ENCODE results near the gene BLM.

GRCh38 chr15:90684281-90684680, 32.9 kb upstream of the BLM start:
- TF ChIP-seq GATA2 (IDR thresholded peaks at IDR 0.05; ENCODE audit: low read depth, low read length): no peak
- TF ChIP-seq GATA3 (IDR thresholded peaks at IDR 0.05; ENCODE audit: low read depth, low read length): no peak

All from SH-SY5Y (cell line).